HG02884 (cell line): Measurements from ENCODE around the gene KNDC1.

Source experiments
- ATAC-seq: cut with Tn5 transposase; IDR thresholded peaks from one replicate; pipeline ENCODE4 v1.9.1; 2021; ENCODE audit warnings: mild to moderate bottlenecking, moderate library complexity; ENCODE audit not compliant: unreplicated experiment

The KNDC1 gene

GRCh38 chr10:133204226-133205015 lies 44.4 kb downstream of the KNDC1 start:
- no peak for ATAC-seq

GRCh38 chr10:133205146-133205545 lies 45.1 kb downstream of the KNDC1 start:
- ATAC-seq = no peak

GRCh38 chr10:133206356-133207040 lies 46.5 kb downstream of the KNDC1 start:
- ATAC-seq = no peak

GRCh38 chr10:133207041-133207600 lies 47.1 kb downstream of the KNDC1 start:
- no peak for ATAC-seq

GRCh38 chr10:133207627-133208026 lies 47.6 kb downstream of the KNDC1 start:
- ATAC-seq = no peak

GRCh38 chr10:133208466-133208865 lies 48.4 kb downstream of the KNDC1 start:
- ATAC-seq = no peak

- ATAC-seq = no peak
Measured at GRCh38 chr10:133209117-133209516, 49.1 kb downstream of the KNDC1 start.

- no peak for ATAC-seq
Measured at GRCh38 chr10:133209641-133210040, 49.6 kb downstream of the KNDC1 start.

GRCh38 chr10:133210398-133211140 lies 50.5 kb downstream of the KNDC1 start:
- no peak for ATAC-seq

- ATAC-seq = no peak
Measured at GRCh38 chr10:133211141-133211830, 51.3 kb downstream of the KNDC1 start.

- ATAC-seq = no peak
Measured at GRCh38 chr10:133211959-133212852, 52.2 kb downstream of the KNDC1 start.

GRCh38 chr10:133212853-133213494 lies 53.0 kb downstream of the KNDC1 start:
- no peak for ATAC-seq

GRCh38 chr10:133213641-133214467 lies 53.8 kb downstream of the KNDC1 start:
- no peak for ATAC-seq

GRCh38 chr10:133214468-133215410 lies 54.7 kb downstream of the KNDC1 start:
- ATAC-seq = no peak

GRCh38 chr10:133215586-133215985 lies 55.6 kb downstream of the KNDC1 start:
- ATAC-seq = no peak

- ATAC-seq = no peak
Measured at GRCh38 chr10:133216776-133217175, 56.8 kb downstream of the KNDC1 start.
